NB4 (cell line): ENCODE data around the gene NFKB1.

ENCODE experiments used
- CTCF ChIP-seq: IDR thresholded peaks from one replicate; pipeline ENCODE4 v1.5.1; 2012; ENCODE audit warnings: low read depth, low read length
- MAX ChIP-seq: IDR thresholded peaks from 2 replicates; pipeline ENCODE4 v1.6.1; 2011; ENCODE audit warnings: low read depth, low read length
- MYC ChIP-seq: IDR thresholded peaks from 2 replicates; pipeline ENCODE4 v1.6.1; 2011; ENCODE audit warnings: low read depth, low read length
- POLR2A ChIP-seq: IDR thresholded peaks from 2 replicates; pipeline ENCODE4 v1.6.1; 2011; ENCODE audit warnings: mild to moderate bottlenecking; ENCODE audit not compliant: insufficient read length; ENCODE audit errors: extremely low read depth

GRCh38 chr4:102519925-102520324 lies 18.8 kb downstream of the NFKB1 start:
- TF ChIP-seq CTCF (no peak), POLR2A (no peak), MAX (no peak), MYC (no peak)
